ENCODE measurements around the gene INSYN2B. TPM values are rescaled to one million over a fixed set of nuclear protein-coding genes. Genes with fewer than 3 reads are reported as not detected.

The INSYN2B gene
- total RNA-seq, 1 donor from 2014 or later: not detected

GRCh38 chr5:169897481-169897880 lies 82.8 kb downstream of the INSYN2B start:
- Histone ChIP-seq H3K36me3 (no peaks in the 10 kb centered on the region), H3K4me3 (no peak overlapping the region), H3K27me3 (ENCODE audit: low read depth) (no peaks in the 10 kb centered on the region), H3K4me1 (no peaks in the 10 kb centered on the region), H3K9me3 (no peaks in the 10 kb centered on the region), H3K27ac (no peak overlapping the region)
- intact Hi-C loops (cut with DNase I): no loop called here
- ATAC-seq (no peak), DNase-seq (no peak)
- no peak for TF ChIP-seq CTCF (IDR thresholded peaks at IDR 0.05)

GRCh38 chr5:169895926-169896325 lies 84.4 kb downstream of the INSYN2B start:
- peak in 1 of 2 donors; percentile 21 for ATAC-seq
- no peaks in the 10 kb centered on the region for H3K4me1 ChIP-seq
- no peaks in the 10 kb centered on the region for H3K36me3 ChIP-seq
- no peaks in the 10 kb centered on the region for H3K27me3 ChIP-seq (ENCODE audit: low read depth)
- no peak for TF ChIP-seq CTCF (IDR thresholded peaks at IDR 0.05)
- no peak for DNase-seq
- H3K27ac ChIP-seq: no peak overlapping the region
- intact Hi-C loops (cut with DNase I): no loop called here
- H3K4me3 ChIP-seq: no peak overlapping the region
- H3K9me3 ChIP-seq: no peaks in the 10 kb centered on the region

GRCh38 chr5:169893571-169893970 lies 86.7 kb downstream of the INSYN2B start:
- TF ChIP-seq CTCF (IDR thresholded peaks at IDR 0.05): no peak
- ATAC-seq: no peak
- H3K9me3 ChIP-seq: no peaks in the 10 kb centered on the region
- H3K4me1 ChIP-seq: no peaks in the 10 kb centered on the region
- no peak for DNase-seq
- no peak overlapping the region for H3K4me3 ChIP-seq
- intact Hi-C loops (cut with DNase I): no loop called here
- no peak overlapping the region for H3K27ac ChIP-seq
- H3K36me3 ChIP-seq: no peaks in the 10 kb centered on the region
- no peaks in the 10 kb centered on the region for H3K27me3 ChIP-seq (ENCODE audit: low read depth)

- TF ChIP-seq CTCF (IDR thresholded peaks at IDR 0.05): no peak
- no peak overlapping the region for H3K27ac ChIP-seq
- no peak overlapping the region for H3K4me3 ChIP-seq
- DNase-seq: no peak
- no peak for ATAC-seq
- H3K9me3 ChIP-seq: no peaks in the 10 kb centered on the region
- H3K27me3 ChIP-seq (ENCODE audit: low read depth): no peaks in the 10 kb centered on the region
- intact Hi-C loops (cut with DNase I): no loop called here
- no peaks in the 10 kb centered on the region for H3K4me1 ChIP-seq
- H3K36me3 ChIP-seq: no peaks in the 10 kb centered on the region
These were observed 87.3 kb downstream of the INSYN2B start for GRCh38 chr5:169893010-169893409.

- DNase-seq (no peak), ATAC-seq (no peak)
- Histone ChIP-seq H3K9me3 (no peaks in the 10 kb centered on the region), H3K27ac (no peak overlapping the region), H3K27me3 (ENCODE audit: low read depth) (no peaks in the 10 kb centered on the region), H3K4me3 (no peak overlapping the region), H3K4me1 (no peaks in the 10 kb centered on the region), H3K36me3 (no peaks in the 10 kb centered on the region)
- no peak for TF ChIP-seq CTCF (IDR thresholded peaks at IDR 0.05)
- intact Hi-C loops (cut with DNase I): no loop called here
These were observed 90.7 kb downstream of the INSYN2B start for GRCh38 chr5:169889572-169889971.

GRCh38 chr5:169886677-169887076 lies 93.6 kb downstream of the INSYN2B start:
- Histone ChIP-seq H3K36me3 (no peaks in the 10 kb centered on the region), H3K9me3 (no peaks in the 10 kb centered on the region), H3K4me3 (no peak overlapping the region), H3K4me1 (no peaks in the 10 kb centered on the region), H3K27ac (no peak overlapping the region), H3K27me3 (ENCODE audit: low read depth) (no peaks in the 10 kb centered on the region)
- DNase-seq (no peak), ATAC-seq (no peak)
- TF ChIP-seq CTCF (IDR thresholded peaks at IDR 0.05): no peak
- intact Hi-C loops (cut with DNase I): no loop called here
